Non-pigmented ciliary epithelial cell (primary cell): ENCODE data around the gene SYTL1.

ENCODE experiments used
- DNase-seq: peaks from one replicate; pipeline ENCODE4 v3.0.0-alpha.2; 2010; ENCODE audit warnings: low read depth

SYTL1 gene

GRCh38 chr1:27318596-27318995, 23.2 kb upstream of the SYTL1 start:
- DNase-seq, result no peak

- DNase-seq, result peak; percentile 66
These were observed 19.8 kb upstream of the SYTL1 start, which contains the start of gene TMEM222 for GRCh38 chr1:27321813-27322568. TSS of gene TMEM222 (plus strand) at chr1:27322163. CDS start at chr1:27322198, 35 bp downstream.

DNA sequence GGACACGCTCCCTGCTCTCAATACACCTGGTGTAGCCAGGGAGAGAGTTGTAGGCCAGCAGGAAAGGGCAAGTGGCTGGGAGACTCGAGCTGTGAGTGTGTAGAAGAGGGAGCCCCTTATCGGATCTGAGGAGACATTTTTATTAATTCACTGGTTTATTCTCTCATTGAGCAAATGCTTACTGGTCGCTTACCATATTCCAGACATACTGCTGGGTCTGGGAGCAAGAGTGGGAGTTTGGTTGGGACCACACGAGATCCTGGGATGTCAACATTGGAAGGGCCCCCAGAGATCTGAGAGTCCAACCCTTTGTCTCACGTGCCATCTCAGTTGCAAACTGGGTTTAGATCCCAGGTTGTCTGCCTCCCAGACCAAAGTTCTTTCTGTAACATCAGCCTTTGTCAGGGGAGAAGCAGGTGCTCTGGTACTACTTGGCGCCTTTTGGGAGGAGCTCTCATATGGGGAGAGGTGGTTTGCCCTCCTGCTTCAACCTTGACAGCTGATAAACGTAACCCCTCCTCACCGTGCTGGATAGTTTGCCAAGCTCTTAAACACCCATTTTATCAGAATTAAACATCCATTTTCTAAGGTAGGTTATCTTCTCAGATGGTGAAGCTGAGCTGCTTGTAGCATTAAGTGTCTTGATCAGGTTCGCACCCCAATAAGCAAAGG, 19.1 kb upstream of the SYTL1 start:
- no peak for DNase-seq

DNA sequence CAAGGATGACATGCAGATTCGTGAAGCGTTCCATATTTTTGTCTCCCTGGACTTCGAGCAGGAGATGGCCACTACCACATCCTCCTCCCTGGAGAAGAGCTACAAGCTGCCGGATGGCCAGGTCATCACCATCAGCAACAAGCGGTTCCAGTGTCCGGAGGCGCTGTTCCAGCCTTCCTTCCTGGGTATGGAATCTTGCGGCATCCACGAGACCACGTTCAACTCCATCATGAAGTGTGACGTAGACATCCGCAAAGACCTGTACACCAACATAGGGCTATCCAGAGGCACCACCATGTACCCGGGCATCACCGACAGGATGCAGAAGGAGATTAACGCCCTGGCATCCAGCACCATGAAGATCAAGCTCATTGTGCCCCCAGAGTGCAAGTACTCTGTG, 16.5 kb upstream of the SYTL1 start:
- no peak for DNase-seq

DNA sequence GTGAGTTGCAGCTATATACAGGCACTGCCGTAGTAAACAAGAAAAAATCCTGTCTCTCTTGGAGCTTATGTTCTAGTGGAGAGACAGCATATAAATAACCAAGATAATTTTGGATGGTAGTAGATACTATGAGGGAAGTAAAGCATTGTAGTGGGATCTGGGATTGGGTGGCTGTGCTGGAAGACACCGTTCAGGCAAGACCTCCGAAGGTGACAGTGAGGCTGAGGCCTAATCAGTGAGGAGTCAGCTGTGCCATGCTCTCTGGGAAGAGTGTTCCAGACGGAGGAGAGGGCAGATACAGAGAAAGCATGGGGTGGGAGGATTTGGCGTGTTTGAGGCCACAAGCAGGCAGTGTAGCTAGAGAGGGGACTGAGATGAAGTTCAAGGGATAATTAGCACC, 13.9 kb upstream of the SYTL1 start:
- DNase-seq, result no peak

- DNase-seq, result no peak
These were observed 11.0 kb upstream of the SYTL1 start for GRCh38 chr1:27330786-27331185.

DNA sequence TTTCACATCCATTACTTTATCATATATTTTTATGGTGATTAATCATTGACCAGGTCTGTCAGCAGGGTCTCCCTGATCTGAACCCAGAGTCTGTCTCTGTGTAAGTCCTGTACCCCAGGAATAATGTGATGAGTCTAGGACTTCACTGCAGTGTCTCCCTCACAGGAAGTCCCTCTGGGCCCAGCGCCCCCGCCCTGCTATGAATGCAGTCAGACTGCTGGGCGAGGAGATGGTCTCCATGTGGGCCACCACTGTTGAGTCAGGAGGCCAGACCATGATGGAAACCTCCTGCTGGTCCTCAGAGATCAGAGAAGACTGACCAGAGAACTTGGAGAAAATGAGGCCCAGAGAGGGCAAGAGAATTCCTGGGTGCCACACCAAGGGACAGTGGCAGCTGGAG, 10.4 kb upstream of the SYTL1 start:
- DNase-seq, result no peak

- DNase-seq, result no peak
These were observed 9.9 kb upstream of the SYTL1 start for GRCh38 chr1:27331922-27332321.

DNA sequence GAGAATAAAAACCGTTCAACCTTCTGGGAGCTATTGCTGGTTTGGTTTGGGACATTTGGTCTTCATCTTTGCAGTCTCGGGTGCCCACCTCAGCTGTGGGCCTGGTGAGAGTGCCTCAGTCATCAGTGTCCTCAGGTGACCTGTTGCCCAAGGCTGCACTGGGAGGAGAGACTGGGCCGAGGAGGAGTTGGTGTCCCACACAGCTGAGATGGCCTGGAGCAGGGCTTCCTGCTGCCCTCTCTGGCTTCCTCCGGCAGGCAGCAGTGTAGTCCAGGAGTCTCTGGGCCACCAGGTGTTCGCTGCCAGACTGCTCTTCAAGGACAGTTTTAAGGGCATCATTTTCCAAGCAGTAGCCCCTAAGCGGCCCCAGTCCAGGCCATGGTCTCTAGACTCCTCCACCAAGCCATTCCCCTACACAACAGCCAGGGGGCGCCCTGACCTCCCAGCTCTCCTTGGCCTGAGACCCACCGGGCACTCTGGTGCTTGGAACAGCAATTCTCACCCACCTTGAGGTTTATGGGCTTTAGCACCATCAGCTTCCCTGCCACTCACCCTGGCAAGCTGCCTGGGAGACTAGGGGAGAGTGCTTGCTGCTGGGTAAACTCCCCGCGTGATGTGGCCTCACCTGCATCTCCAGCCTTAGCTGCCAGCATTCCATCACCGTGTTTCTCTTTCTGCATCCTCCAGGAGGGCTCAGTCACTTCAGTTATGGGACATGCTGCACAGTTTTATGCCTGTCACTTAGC, 9.1 kb upstream of the SYTL1 start:
- no peak for DNase-seq

- no peak for DNase-seq
These were observed 8.0 kb upstream of the SYTL1 start for GRCh38 chr1:27333717-27334279.

DNA sequence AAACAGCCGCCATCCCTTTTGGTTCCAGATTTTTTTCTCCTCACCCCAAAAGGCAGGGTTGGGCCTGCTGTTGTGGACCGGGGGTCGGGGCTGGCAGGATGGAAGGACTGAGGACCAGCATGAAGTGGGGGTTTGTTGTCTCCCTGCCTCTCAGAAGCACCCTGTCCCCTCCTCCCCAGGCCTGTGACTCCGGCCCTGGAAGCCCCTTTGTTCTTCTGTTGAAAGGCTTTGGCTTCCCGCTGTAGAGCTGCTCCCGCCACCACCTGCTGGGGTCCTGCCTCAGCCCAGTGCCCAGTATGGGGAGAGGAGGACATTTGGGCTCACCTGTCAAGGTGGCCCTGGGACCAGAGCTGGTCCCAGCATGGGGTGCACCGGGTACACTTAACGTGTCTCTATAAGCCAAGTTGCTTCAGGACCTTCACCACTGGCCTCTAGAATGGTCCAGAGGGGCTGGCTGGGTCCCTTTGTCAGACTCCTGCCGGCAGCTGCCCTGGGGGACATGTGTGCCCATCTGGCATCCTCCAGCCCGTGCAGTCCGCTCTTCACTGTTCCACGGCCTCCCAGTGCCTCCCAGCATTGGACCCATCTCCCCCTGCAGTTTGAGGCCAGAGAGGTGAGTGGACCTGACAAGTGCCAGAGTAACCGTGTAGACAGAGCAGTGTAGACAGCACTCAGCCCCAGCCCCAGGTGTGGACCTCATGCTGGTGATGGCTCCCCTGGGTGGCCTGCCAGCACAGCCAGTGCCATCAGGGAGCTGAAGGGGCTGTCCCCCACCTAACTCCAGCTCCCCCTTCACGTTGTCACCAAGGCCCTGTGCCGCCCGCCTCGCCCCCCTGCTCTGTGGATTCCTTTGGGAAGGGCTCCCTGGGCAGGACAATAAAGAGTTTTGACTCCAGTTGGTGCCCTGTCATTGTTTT, 6.1 kb upstream of the SYTL1 start:
- no peak for DNase-seq

- DNase-seq, result no peak
These were observed 5.1 kb upstream of the SYTL1 start for GRCh38 chr1:27336756-27337155.

DNA sequence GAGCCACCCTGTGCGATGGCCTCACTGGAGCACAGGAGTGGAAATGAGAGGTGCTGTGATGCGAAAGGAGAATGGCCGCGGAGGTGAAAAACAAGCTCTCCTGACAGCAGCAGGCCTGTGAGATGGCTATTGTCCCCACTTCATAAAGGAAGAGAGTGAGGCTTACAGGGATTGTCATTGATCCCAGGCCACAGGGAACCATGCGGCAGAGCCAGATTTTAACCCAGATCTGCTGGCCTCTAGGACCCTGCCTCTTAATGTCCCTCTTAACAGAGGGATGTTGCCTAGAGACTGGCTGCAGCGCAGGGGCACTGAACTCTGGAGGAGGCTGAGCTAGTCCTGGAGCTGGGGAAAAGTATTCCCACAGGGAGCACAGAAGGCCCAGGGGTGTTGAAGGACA, 3.1 kb upstream of the SYTL1 start:
- DNase-seq, result no peak

DNA sequence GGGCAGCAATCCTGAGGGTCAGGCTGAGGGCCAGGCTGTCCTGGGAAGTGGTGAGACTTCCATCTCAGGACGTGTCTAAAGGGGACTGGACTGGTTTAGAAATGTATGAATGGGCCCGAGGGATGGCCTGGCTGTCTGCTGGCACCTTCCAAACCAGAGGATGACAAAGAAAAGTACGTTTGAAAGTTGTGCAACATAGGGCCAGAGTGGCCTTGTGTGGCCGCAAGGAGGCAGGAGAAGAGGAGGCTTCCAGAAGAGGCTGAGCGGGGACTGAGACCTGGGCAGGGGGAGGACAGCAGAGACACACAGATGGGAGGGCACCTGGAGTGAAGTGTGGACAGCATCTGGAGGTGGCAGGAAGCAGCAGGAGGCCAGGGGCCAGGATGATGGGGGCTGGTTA, 2.6 kb upstream of the SYTL1 start:
- no peak for DNase-seq

DNA sequence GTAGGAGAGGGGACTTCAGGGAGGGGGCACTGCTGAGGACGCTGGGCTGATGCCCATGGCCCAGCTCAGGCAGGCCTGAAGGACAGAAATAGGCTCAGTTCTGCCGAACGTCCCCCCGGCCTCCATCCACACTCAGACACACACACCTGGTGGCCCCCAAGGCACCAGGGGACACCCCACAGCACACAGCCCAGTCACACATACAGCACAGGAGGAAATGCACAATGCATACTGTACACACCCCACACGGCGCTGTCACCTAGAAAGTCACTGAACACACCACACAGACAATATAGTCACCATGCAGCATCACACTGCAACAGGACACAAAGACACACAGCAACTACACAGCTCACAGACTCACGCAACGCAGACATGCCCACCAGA, 562 bp downstream of the SYTL1 start:
- DNase-seq, result no peak

DNA sequence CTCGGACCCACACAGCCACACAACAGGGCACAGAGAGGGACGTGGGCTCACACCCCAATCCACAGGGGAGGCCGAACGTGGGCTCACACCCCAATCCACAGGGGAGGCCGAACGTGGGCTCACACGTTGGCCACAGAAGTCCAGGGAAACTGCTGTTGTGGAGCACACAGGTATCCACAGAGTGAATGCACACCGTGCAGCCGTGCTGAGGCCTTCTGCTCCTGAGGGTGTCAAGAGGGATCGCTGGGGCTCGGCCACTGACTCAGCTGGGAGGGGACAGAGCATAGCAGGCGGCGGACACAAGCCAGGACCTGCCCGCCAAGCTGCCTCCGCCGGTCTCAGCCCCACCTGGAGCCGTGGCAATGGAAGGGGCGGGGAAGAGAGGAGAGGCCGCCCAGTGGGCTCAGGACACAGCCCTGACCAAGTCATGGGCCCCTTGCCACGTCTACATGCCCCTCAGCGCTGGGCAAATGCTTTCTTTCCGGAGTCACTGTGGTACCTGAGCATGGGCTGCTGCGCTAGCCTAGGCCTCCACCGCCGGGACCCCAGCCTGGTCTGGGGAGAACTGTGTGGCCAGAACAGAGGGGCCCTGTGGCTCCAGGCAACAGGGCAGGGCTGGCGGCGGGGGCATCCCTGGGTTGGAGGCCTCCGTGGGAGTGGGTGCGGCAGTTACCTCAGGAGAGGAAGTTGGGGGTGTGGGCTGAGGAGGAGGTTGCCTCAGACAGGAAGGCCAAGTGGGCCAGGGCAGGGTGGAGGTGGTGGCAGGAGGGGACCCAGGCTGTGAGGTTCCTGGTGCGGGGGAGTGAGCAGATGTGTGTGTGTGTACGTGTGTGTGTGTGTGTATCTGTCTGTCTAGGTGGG, 1.2 kb downstream of the SYTL1 start:
- DNase-seq, result no peak

DNA sequence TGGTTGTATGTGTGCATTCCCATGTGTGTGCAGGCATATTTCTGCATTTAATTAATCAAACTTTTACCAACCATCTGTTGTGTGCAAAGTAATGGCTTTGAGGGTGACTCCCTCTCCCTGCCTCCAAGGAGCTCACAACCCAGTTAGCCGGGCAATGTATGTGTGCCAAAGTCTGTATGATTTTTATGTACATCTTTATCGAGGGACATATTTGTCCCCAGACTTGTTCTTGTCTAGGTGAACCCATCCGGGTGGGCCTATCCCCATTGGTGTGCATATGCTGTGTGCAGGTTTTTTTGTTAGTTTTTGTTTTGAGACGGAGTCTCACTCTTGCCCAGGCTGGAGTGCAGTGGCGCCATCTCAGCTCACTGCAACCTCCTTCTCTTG, 1.8 kb downstream of the SYTL1 start:
- no peak for DNase-seq

- DNase-seq, result no peak
These were observed 3.5 kb downstream of the SYTL1 start for GRCh38 chr1:27345272-27345671.

- DNase-seq, result no peak
These were observed 4.5 kb downstream of the SYTL1 start for GRCh38 chr1:27346357-27346756.

GRCh38 chr1:27346991-27347624, 5.3 kb downstream of the SYTL1 start:
- no peak for DNase-seq
